OCI-LY1 (cell line): ENCODE data around the gene KRTAP10-7.

Experiments used
- H2AFZ ChIP-seq: fragments of 200-600 bp; sonication (generic), shearing (Covaris generic); 2 replicates; pipeline ENCODE4 v1.6.0; 2014; ENCODE audit warnings: antibody characterized with exemption, mild to moderate bottlenecking, low read length
- H3F3A ChIP-seq: fragments of 200-600 bp; sonication (generic), shearing (Covaris generic); 2 replicates; pipeline ENCODE4 v1.6.0; 2014; ENCODE audit warnings: mild to moderate bottlenecking, antibody characterized with exemption, low read length, moderate library complexity; ENCODE audit not compliant: insufficient read depth
- H3K27ac ChIP-seq: fragments of 200-600 bp; sonication (generic); 2 replicates; pipeline ENCODE4 v1.5.1; 2014; ENCODE audit warnings: low read length, mixed run types, mild to moderate bottlenecking, low read depth; ENCODE audit not compliant: poor library complexity, severe bottlenecking
- H3K27me3 ChIP-seq: fragments of 200-600 bp; sonication (generic); 2 replicates; pipeline ENCODE4 v1.6.0; 2014; ENCODE audit warnings: antibody characterized with exemption, mild to moderate bottlenecking, low read length, moderate library complexity; ENCODE audit not compliant: insufficient read depth
- H3K36me3 ChIP-seq: fragments of 200-600 bp; sonication (generic); 2 replicates; pipeline ENCODE4 v1.6.1; 2014; ENCODE audit warnings: mild to moderate bottlenecking, antibody characterized with exemption, low read length, moderate library complexity, mixed read lengths; ENCODE audit not compliant: insufficient read depth
- H3K4me1 ChIP-seq: fragments of 200-600 bp; sonication (generic); 2 replicates; pipeline ENCODE4 v1.5.1; 2014; ENCODE audit warnings: mild to moderate bottlenecking, low read length, moderate library complexity; ENCODE audit not compliant: insufficient read depth, severe bottlenecking
- H3K4me2 ChIP-seq: fragments of 200-600 bp; sonication (generic), shearing (Covaris generic); 2 replicates; pipeline ENCODE4 v1.6.1; 2014; ENCODE audit warnings: low read length
- H3K4me3 ChIP-seq: fragments of 200-600 bp; sonication (generic); 2 replicates; pipeline ENCODE4 v1.5.1; 2014; ENCODE audit warnings: low read length, low read depth, mild to moderate bottlenecking, mixed read lengths; ENCODE audit not compliant: poor library complexity, severe bottlenecking
- H3K79me2 ChIP-seq: fragments of 200-600 bp; shearing (Covaris generic); 2 replicates; pipeline ENCODE4 v1.6.1; 2016; ENCODE audit warnings: mixed run types, low read length, mixed read lengths; ENCODE audit not compliant: insufficient read depth
- H3K9ac ChIP-seq: fragments of 200-600 bp; sonication (generic), shearing (Covaris generic); 2 replicates; pipeline ENCODE4 v1.6.1; 2014; ENCODE audit warnings: mild to moderate bottlenecking, low read length, mixed read lengths
- H3K9me2 ChIP-seq: fragments of 200-600 bp; sonication (generic), shearing (Covaris generic); 2 replicates; pipeline ENCODE4 v1.6.1; 2014; ENCODE audit warnings: low read depth, mild to moderate bottlenecking, low read length, mixed read lengths
- H3K9me3 ChIP-seq: fragments of 200-600 bp; shearing (Covaris generic); 2 replicates; pipeline ENCODE4 v1.6.1; 2014; ENCODE audit warnings: low read length, mixed read lengths
- H4K20me1 ChIP-seq: fragments of 200-600 bp; sonication (generic), shearing (Covaris generic); 2 replicates; pipeline ENCODE4 v1.6.0; 2016; ENCODE audit warnings: mild to moderate bottlenecking, low read length; ENCODE audit not compliant: insufficient read depth
- EZH2 ChIP-seq: fragments of 200-600 bp; sonication (generic), shearing (Covaris generic); IDR thresholded peaks from 2 replicates; pipeline ENCODE4 v1.8.0; 2017; ENCODE audit warnings: borderline replicate concordance, mixed run types, mild to moderate bottlenecking, antibody characterized with exemption, low read length, moderate library complexity, mixed read lengths
- TF ChIP-seq, protein P1 (sequence below): fragments of 200-600 bp; sonication (generic), shearing (Covaris generic); IDR thresholded peaks from 2 replicates; pipeline ENCODE4 v1.5.1; 2017; ENCODE audit warnings: mild to moderate bottlenecking, antibody characterized with exemption, low read length, moderate library complexity, mixed read lengths

The KRTAP10-7 gene

GRCh38 chr21:44569861-44570517, 30.4 kb upstream of the KRTAP10-7 start:
- Histone ChIP-seq H3K4me1 (no peaks in the 10 kb centered on the region), H3F3A (no peaks in the 10 kb centered on the region), H3K9ac (no peak overlapping the region), H3K9me3 (no peaks in the 10 kb centered on the region), H3K4me3 (no peak overlapping the region), H3K27ac (no peak overlapping the region), H3K79me2 (no peaks in the 10 kb centered on the region), H3K27me3 (peaks cover 8% of the 10 kb centered on the region; the same call in 1 of the 2 replicates), H3K4me2 (no peak overlapping the region), H2AFZ (no peak overlapping the region), H3K36me3 (no peaks in the 10 kb centered on the region), H3K9me2 (no peaks in the 10 kb centered on the region), H4K20me1 (no peaks in the 10 kb centered on the region)
- TF ChIP-seq, protein P1, sequence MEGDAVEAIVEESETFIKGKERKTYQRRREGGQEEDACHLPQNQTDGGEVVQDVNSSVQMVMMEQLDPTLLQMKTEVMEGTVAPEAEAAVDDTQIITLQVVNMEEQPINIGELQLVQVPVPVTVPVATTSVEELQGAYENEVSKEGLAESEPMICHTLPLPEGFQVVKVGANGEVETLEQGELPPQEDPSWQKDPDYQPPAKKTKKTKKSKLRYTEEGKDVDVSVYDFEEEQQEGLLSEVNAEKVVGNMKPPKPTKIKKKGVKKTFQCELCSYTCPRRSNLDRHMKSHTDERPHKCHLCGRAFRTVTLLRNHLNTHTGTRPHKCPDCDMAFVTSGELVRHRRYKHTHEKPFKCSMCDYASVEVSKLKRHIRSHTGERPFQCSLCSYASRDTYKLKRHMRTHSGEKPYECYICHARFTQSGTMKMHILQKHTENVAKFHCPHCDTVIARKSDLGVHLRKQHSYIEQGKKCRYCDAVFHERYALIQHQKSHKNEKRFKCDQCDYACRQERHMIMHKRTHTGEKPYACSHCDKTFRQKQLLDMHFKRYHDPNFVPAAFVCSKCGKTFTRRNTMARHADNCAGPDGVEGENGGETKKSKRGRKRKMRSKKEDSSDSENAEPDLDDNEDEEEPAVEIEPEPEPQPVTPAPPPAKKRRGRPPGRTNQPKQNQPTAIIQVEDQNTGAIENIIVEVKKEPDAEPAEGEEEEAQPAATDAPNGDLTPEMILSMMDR = no peak
- no peak for TF ChIP-seq EZH2

DNA sequence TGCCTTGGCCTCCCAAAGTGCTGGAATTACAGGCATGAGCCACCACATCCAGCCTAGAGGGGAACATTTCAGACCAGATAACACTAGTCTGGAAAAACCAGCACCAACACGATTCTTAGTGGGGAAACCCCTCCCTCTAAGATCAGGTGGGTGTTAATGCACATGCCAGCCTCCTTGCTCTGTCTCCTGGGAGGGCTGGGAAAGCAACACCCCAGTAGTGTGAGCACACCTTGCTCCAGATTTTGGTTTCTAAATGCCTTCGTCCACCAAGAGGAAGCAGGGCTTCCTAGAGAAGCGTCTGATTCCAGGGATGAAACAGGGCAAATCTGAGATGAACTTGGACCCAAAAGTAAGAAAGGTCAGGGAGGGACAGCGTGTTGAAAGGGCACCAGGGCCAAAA, 29.1 kb upstream of the KRTAP10-7 start:
- no peaks in the 10 kb centered on the region for H3K9me2 ChIP-seq
- no peak overlapping the region for H3K9ac ChIP-seq
- no peaks in the 10 kb centered on the region for H3K4me1 ChIP-seq
- TF ChIP-seq, protein P1 = no peak
- TF ChIP-seq EZH2 = no peak
- H3F3A ChIP-seq = no peaks in the 10 kb centered on the region
- H3K36me3 ChIP-seq = no peaks in the 10 kb centered on the region
- H3K79me2 ChIP-seq = no peaks in the 10 kb centered on the region
- no peak overlapping the region for H3K27ac ChIP-seq
- H4K20me1 ChIP-seq = no peaks in the 10 kb centered on the region
- no peaks in the 10 kb centered on the region for H3K9me3 ChIP-seq
- H3K4me3 ChIP-seq = no peak overlapping the region
- H3K4me2 ChIP-seq = no peak overlapping the region
- peaks cover 8% of the 10 kb centered on the region; the same call in 1 of the 2 replicates for H3K27me3 ChIP-seq
- no peak overlapping the region for H2AFZ ChIP-seq

GRCh38 chr21:44571844-44572782, 28.3 kb upstream of the KRTAP10-7 start:
- no peaks in the 10 kb centered on the region for H3F3A ChIP-seq
- H3K9ac ChIP-seq = no peak overlapping the region
- no peaks in the 10 kb centered on the region for H3K4me1 ChIP-seq
- peaks cover 8% of the 10 kb centered on the region; the same call in 1 of the 2 replicates for H3K27me3 ChIP-seq
- no peak overlapping the region for H2AFZ ChIP-seq
- H3K27ac ChIP-seq = no peak overlapping the region
- no peak overlapping the region for H3K4me3 ChIP-seq
- no peaks in the 10 kb centered on the region for H3K79me2 ChIP-seq
- no peak overlapping the region for H3K4me2 ChIP-seq
- TF ChIP-seq, protein P1 = no peak
- TF ChIP-seq EZH2 = no peak
- H4K20me1 ChIP-seq = no peaks in the 10 kb centered on the region
- peaks cover under 1% of the 10 kb centered on the region; the same call in 1 of the 2 replicates for H3K9me3 ChIP-seq
- H3K9me2 ChIP-seq = no peaks in the 10 kb centered on the region
- no peaks in the 10 kb centered on the region; the same call in 1 of the 2 replicates for H3K36me3 ChIP-seq
